ENCODE measurements around the gene BABAM2. TPM values are rescaled to one million over a fixed set of nuclear protein-coding genes. Genes with fewer than 3 reads are reported as not detected.
A peak's percentile ranks its signal among the peaks of the same experiment; 100 is the strongest.

The BABAM2 gene
- total RNA-seq, 4 donors from 2014 or later = 24.3 to 46.1 (median 44.5) TPM

- no peak for TF ChIP-seq EP300 (IDR thresholded peaks at IDR 0.05)
- TF ChIP-seq POLR2A (IDR thresholded peaks at IDR 0.05) = no peak
- TF ChIP-seq, protein P1, sequence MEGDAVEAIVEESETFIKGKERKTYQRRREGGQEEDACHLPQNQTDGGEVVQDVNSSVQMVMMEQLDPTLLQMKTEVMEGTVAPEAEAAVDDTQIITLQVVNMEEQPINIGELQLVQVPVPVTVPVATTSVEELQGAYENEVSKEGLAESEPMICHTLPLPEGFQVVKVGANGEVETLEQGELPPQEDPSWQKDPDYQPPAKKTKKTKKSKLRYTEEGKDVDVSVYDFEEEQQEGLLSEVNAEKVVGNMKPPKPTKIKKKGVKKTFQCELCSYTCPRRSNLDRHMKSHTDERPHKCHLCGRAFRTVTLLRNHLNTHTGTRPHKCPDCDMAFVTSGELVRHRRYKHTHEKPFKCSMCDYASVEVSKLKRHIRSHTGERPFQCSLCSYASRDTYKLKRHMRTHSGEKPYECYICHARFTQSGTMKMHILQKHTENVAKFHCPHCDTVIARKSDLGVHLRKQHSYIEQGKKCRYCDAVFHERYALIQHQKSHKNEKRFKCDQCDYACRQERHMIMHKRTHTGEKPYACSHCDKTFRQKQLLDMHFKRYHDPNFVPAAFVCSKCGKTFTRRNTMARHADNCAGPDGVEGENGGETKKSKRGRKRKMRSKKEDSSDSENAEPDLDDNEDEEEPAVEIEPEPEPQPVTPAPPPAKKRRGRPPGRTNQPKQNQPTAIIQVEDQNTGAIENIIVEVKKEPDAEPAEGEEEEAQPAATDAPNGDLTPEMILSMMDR (IDR thresholded peaks at IDR 0.05) = no peak
- peaks cover 0 to 22% (median 17%) of the 10 kb centered on the region in 4 donors for H3K4me1 ChIP-seq
- no peaks in the 10 kb centered on the region for H3K27me3 ChIP-seq
- H3K27ac ChIP-seq = peak overlapping the region in 2 of 4 donors; percentile 24 to 26
- H3K36me3 ChIP-seq = no peaks in the 10 kb centered on the region
- DNase-seq (ENCODE audit: low spot score in 2 of 2) = no peak
- no peak overlapping the region for H3K4me3 ChIP-seq
- 80 to 84% methylated on average over 15 to 16 of the region's 16 CpGs for WGBS, 2 donors
- H3K9me3 ChIP-seq = no peaks in the 10 kb centered on the region
These were observed 469.7 kb downstream of the BABAM2 start for GRCh38 chr2:28360058-28360717.

- Histone ChIP-seq H3K4me3 (no peak overlapping the region), H3K27ac (peak overlapping the region in 2 of 4 donors; percentile 24 to 38), H3K27me3 (no peaks in the 10 kb centered on the region), H3K36me3 (no peaks in the 10 kb centered on the region), H3K9me3 (no peaks in the 10 kb centered on the region), H3K4me1 (peaks cover 0 to 16% (median 12%) of the 10 kb centered on the region in 4 donors)
- 62 to 67% methylated on average over 12 of the region's 12 CpGs for WGBS, 2 donors
- DNase-seq (ENCODE audit: low spot score in 2 of 2) = no peak
- peak in 1 of 2 donors; percentile 42 for TF ChIP-seq EP300 (IDR thresholded peaks at IDR 0.05)
- TF ChIP-seq POLR2A (IDR thresholded peaks at IDR 0.05) = no peak
- TF ChIP-seq, protein P1 (IDR thresholded peaks at IDR 0.05) = no peak
These were observed 470.3 kb downstream of the BABAM2 start for GRCh38 chr2:28360718-28361293.

- no peaks in the 10 kb centered on the region for H3K27me3 ChIP-seq
- H3K4me3 ChIP-seq = no peak overlapping the region
- TF ChIP-seq EP300 (IDR thresholded peaks at IDR 0.05) (no peak), POLR2A (IDR thresholded peaks at IDR 0.05) (no peak)
- TF ChIP-seq, protein P1 (IDR thresholded peaks at IDR 0.05) = no peak
- H3K27ac ChIP-seq = peak overlapping the region in 1 of 4 donors; percentile 38
- DNase-seq (ENCODE audit: low spot score in 2 of 2) = no peak
- 63 to 70% methylated on average over 12 of the region's 12 CpGs for WGBS, 2 donors
- H3K4me1 ChIP-seq = peaks cover 0 to 11% (median 5%) of the 10 kb centered on the region in 4 donors
- no peaks in the 10 kb centered on the region for H3K9me3 ChIP-seq
- H3K36me3 ChIP-seq = no peaks in the 10 kb centered on the region
These were observed 471.6 kb downstream of the BABAM2 start for GRCh38 chr2:28361991-28362710.

DNA sequence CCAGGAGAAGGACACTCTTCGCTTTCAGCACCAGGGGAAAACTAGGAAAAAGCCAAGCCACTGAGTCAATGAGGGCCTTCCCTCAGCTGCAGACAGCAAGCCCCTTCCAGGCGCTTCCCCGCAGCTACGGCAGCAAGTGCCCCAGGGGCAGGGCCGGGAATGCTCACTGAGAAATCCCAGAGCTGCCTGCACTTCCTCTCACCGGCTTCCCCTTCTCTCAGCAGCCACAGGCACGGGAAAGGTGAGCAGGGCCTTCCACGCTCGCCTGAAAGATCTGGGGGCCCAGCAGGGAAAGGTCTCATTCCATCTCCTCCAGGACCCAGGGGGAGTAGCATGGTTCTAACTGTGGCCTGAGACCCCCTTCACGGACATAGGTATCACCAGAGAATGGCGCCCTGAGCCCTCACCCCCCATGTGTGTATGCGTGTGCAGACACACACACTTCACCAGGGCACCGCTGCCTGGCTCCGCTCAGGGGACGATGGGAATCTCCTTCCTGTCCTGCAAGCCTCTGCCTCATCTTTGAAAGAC is 472.5 kb downstream of the BABAM2 start:
- DNase-seq (ENCODE audit: low spot score in 2 of 2) = no peak
- peaks cover 0 to 15% (median 5%) of the 10 kb centered on the region in 4 donors for H3K4me1 ChIP-seq
- TF ChIP-seq, protein P1 (IDR thresholded peaks at IDR 0.05) = no peak
- TF ChIP-seq POLR2A (IDR thresholded peaks at IDR 0.05) = no peak
- no peak for TF ChIP-seq EP300 (IDR thresholded peaks at IDR 0.05)
- no peaks in the 10 kb centered on the region for H3K36me3 ChIP-seq
- H3K4me3 ChIP-seq = no peak overlapping the region
- 88 to 92% methylated on average over 12 to 14 of the region's 15 CpGs for WGBS, 2 donors
- no peak overlapping the region for H3K27ac ChIP-seq
- H3K9me3 ChIP-seq = no peaks in the 10 kb centered on the region
- H3K27me3 ChIP-seq = no peaks in the 10 kb centered on the region
